ENCODE results near the gene DSG2.

DSG2 gene

GRCh38 chr18:31557446-31557845, 59.5 kb downstream of the DSG2 start:
- no peak for DNase-seq

- no peak for DNase-seq
Observed at GRCh38 chr18:31558567-31558966, 60.6 kb downstream of the DSG2 start.

GRCh38 chr18:31562726-31563125, 64.7 kb downstream of the DSG2 start:
- DNase-seq = no peak

GRCh38 chr18:31563778-31564177, 65.8 kb downstream of the DSG2 start:
- DNase-seq = no peak

GRCh38 chr18:31565345-31565744, 67.4 kb downstream of the DSG2 start:
- DNase-seq = no peak

GRCh38 chr18:31565782-31566512, 68.0 kb downstream of the DSG2 start:
- DNase-seq = no peak

GRCh38 chr18:31566576-31567306, 68.8 kb downstream of the DSG2 start:
- DNase-seq = no peak

GRCh38 chr18:31572368-31572767, 74.4 kb downstream of the DSG2 start:
- no peak for DNase-seq

GRCh38 chr18:31573051-31573450, 75.1 kb downstream of the DSG2 start:
- DNase-seq = no peak

GRCh38 chr18:31574359-31574758, 76.4 kb downstream of the DSG2 start:
- no peak for DNase-seq

- no peak for DNase-seq
Observed at GRCh38 chr18:31575515-31576257, 77.7 kb downstream of the DSG2 start.

GRCh38 chr18:31576670-31577069, 78.7 kb downstream of the DSG2 start:
- DNase-seq = no peak

- no peak for DNase-seq
Observed at GRCh38 chr18:31577195-31577594, 79.2 kb downstream of the DSG2 start.

GRCh38 chr18:31578126-31578525, 80.1 kb downstream of the DSG2 start:
- no peak for DNase-seq

- no peak for DNase-seq
Observed at GRCh38 chr18:31579375-31579774, 81.4 kb downstream of the DSG2 start.

- DNase-seq = peak; percentile 89
Observed at GRCh38 chr18:31581498-31582197, 83.7 kb downstream of the DSG2 start.

GRCh38 chr18:31583185-31583854, 85.3 kb downstream of the DSG2 start:
- no peak for DNase-seq

- DNase-seq = no peak
Observed at GRCh38 chr18:31585991-31586390, 88.0 kb downstream of the DSG2 start.

GRCh38 chr18:31586616-31587015, 88.6 kb downstream of the DSG2 start:
- DNase-seq = no peak

GRCh38 chr18:31587529-31587928, 89.6 kb downstream of the DSG2 start:
- no peak for DNase-seq

- no peak for DNase-seq
Observed at GRCh38 chr18:31590570-31590969, 92.6 kb downstream of the DSG2 start.

- DNase-seq = no peak
Observed at GRCh38 chr18:31591113-31591512, 93.1 kb downstream of the DSG2 start.
